Ovary (tissue), 3 donors: ENCODE measurements around the gene LPGAT1.

ENCODE experiments used
- POLR2A ChIP-seq: fragments of 450-650 bp; IDR thresholded peaks from one replicate; pipeline ENCODE4 v1.6.1; 2017; ENCODE audit warnings: antibody characterized with exemption, mild to moderate bottlenecking, moderate library complexity
- TF ChIP-seq, protein P1 (sequence below), 3 donors: fragments of 450-650 bp in 2 of 3; fragments of 200-600 bp in 1 of 3; IDR thresholded peaks; one replicate each; pipeline versions ENCODE4 v1.5.1 to v1.8.0; 2016 to 2022; ENCODE audit warnings: antibody characterized with exemption in 3 of 3, mild to moderate bottlenecking in 1 of 3
- donor health status: DM: no; HTN: no; CAD: no.

DNA sequence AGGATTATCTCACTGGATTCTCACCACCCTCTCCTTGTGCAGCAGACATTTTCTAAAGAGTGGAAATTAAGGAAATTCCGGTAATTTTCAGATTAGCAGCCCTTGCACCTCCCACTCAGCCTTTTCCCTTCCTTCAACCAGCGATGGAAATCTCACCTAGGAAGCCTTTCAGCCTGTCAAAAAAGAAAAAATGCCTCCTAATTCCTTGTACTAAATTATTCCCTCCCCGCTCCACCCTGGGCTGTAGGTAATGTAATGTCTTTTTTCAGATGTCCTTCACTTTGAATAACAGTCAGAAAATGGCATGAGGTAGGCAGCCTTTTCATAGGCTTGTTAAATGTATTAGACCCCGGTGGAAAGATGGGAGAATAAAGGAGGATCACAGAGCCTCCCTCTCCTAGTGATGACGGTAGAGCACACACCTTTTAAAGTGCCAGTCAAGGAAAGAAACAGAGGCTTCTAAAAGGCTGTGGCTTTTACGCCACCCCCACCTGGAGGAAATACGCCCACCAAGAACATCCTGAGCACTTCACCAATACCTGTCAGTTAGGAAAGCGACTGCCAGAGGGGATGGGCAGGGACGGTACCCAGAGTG, 92.4 kb downstream of the LPGAT1 start:
- no peak for TF ChIP-seq POLR2A
- TF ChIP-seq, protein P1, sequence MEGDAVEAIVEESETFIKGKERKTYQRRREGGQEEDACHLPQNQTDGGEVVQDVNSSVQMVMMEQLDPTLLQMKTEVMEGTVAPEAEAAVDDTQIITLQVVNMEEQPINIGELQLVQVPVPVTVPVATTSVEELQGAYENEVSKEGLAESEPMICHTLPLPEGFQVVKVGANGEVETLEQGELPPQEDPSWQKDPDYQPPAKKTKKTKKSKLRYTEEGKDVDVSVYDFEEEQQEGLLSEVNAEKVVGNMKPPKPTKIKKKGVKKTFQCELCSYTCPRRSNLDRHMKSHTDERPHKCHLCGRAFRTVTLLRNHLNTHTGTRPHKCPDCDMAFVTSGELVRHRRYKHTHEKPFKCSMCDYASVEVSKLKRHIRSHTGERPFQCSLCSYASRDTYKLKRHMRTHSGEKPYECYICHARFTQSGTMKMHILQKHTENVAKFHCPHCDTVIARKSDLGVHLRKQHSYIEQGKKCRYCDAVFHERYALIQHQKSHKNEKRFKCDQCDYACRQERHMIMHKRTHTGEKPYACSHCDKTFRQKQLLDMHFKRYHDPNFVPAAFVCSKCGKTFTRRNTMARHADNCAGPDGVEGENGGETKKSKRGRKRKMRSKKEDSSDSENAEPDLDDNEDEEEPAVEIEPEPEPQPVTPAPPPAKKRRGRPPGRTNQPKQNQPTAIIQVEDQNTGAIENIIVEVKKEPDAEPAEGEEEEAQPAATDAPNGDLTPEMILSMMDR (IDR thresholded peaks at IDR 0.05), result no peak
